Activated CD4-positive, alpha-beta T cell treated with anti-CD3 and anti-CD28 coated beads for 36 hours (primary cell): ENCODE measurements around the gene DAP. TPM values are rescaled to one million over a fixed set of nuclear protein-coding genes. Genes with fewer than 3 reads are reported as not detected.

Experiments
- ATAC-seq: fragments of 200-7000 bp; cut with Tn5 transposase; one replicate; pipeline ENCODE4 v1.10.0; 2021; ENCODE audit warnings: mild to moderate bottlenecking, moderate library complexity
- CTCF ChIA-PET: fragments of 350-600 bp; sonication (Branson Sonifier 250); formaldehyde crosslinking; loops from one replicate; lab custom pipeline; 2021; ENCODE audit warnings: antibody characterized with exemption; lab: Charles Lee
- POLR2A ChIA-PET: fragments of 350-600 bp; sonication (Branson Sonifier 250); formaldehyde crosslinking; loops from one replicate; lab custom pipeline; 2021; ENCODE audit warnings: antibody characterized with exemption, inconsistent platforms; lab: Charles Lee
- DNase-seq: peaks from one replicate; pipeline ENCODE4 v3.0.0-alpha.2; 2020
- H3K27ac Mint-ChIP-seq: one replicate; pipeline ENCODE4 v1.8.0; 2021; ENCODE audit warnings: mixed read lengths
- H3K27me3 Mint-ChIP-seq: one replicate; pipeline ENCODE4 v1.8.0; 2021; ENCODE audit warnings: mixed read lengths
- H3K36me3 Mint-ChIP-seq: one replicate; pipeline ENCODE4 v1.8.0; 2021; ENCODE audit warnings: low read depth, mixed read lengths
- H3K4me1 Mint-ChIP-seq: one replicate; pipeline ENCODE4 v1.8.0; 2021; ENCODE audit warnings: mixed read lengths
- H3K4me3 Mint-ChIP-seq: one replicate; pipeline ENCODE4 v1.8.0; 2021; ENCODE audit warnings: mild to moderate bottlenecking, moderate library complexity, mixed read lengths
- H3K9me3 Mint-ChIP-seq: one replicate; pipeline ENCODE4 v1.8.0; 2021; ENCODE audit warnings: low read depth, mixed read lengths
- intact Hi-C, 2 experiments: fragments of 100-400 bp; cut with DNase I in 1 of 2; cut with micrococcal nuclease in 1 of 2; formaldehyde crosslinking; loops; one replicate each; pipeline versions ENCODE4 v1.14.2 to v1.15.1; 2022 to 2024; cut with DNase I, micrococcal nuclease
- total RNA-seq, 2 experiments: library from RNA; stranded (reverse); gene quantifications; one replicate each; pipeline ENCODE4 v1.2.3, GENCODE V29; 2021

The DAP gene
- total RNA-seq, 2 experiments from 2014 or later, result 41.4 to 44.0 TPM

DNA sequence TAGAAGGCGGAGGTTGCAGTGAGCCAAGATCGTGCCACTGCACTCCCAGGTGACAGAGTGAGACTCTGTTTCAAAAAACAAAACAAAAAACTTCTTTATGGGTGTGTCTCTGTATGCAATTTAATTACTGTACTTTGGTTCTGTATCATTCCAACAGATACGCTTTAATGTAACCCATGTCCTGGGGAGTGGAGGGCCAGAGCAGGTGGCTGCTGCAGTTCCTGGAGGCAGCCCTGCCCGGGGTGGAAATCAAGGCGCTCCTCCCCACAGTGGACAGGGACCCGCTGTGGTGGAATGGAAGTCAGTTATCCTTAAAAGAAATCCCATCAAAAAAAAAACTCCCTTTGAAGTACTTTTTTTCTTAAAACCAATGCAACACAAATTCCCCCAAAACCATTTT lies 1.9 kb downstream of the DAP start:
- no peak for ATAC-seq
- Mint-ChIP-seq H3K27me3 (no peaks in the 10 kb centered on the region), H3K4me1 (peaks cover 52% of the 10 kb centered on the region), H3K4me3 (peak overlapping the region; percentile 83), H3K9me3 (no peaks in the 10 kb centered on the region), H3K27ac (no peak overlapping the region), H3K36me3 (peaks cover 38% of the 10 kb centered on the region)
- CTCF ChIA-PET, result interaction anchor here (0.7 kb wide), 1 partner anchor 290 kb away, joined by 3 read pairs; no protein-coding TSS in a partner anchor
- no peak for DNase-seq
- POLR2A ChIA-PET, result no interaction called here
- intact Hi-C loops, result no loop called here

DNA sequence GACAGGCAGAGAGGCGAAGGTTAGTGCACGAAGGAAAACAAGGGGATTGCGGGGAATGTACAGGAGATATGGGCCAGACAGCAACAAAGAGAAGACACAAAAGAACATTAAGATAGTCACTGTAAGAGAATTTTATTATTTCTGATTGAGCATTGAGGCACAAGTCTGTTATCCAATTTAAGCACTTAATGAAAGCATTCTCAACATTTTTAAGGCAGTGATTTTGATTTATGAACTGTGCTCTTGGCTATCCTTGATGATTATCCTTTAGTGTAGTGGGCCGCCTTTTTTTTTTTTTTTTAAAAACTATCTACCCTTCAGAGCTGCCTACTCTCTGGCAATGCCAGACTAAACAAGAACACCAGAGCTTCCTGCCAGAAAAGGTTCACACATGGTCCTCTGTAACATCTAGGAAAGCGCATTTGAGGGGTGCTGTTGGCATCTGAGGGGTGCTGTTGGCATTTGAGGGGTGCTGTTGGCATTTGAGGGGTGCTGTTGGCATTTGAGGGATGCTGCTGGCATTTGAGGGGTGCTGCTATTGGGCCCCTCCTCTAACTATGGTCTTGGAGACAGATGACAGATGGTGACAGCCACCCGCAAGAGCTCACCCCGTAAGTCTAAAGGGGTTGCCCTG lies 3.0 kb downstream of the DAP start:
- DNase-seq, result no peak
- intact Hi-C loops, result no loop called here
- no peak overlapping the region for H3K4me3 Mint-ChIP-seq
- H3K9me3 Mint-ChIP-seq, result no peaks in the 10 kb centered on the region
- CTCF ChIA-PET, result interaction anchor here (0.7 kb wide), 1 partner anchor 291 kb away, joined by 3 read pairs; no protein-coding TSS in a partner anchor
- H3K36me3 Mint-ChIP-seq, result peaks cover 38% of the 10 kb centered on the region
- peaks cover 54% of the 10 kb centered on the region for H3K4me1 Mint-ChIP-seq
- no peaks in the 10 kb centered on the region for H3K27me3 Mint-ChIP-seq
- POLR2A ChIA-PET, result no interaction called here
- no peak for ATAC-seq
- H3K27ac Mint-ChIP-seq, result no peak overlapping the region

DNA sequence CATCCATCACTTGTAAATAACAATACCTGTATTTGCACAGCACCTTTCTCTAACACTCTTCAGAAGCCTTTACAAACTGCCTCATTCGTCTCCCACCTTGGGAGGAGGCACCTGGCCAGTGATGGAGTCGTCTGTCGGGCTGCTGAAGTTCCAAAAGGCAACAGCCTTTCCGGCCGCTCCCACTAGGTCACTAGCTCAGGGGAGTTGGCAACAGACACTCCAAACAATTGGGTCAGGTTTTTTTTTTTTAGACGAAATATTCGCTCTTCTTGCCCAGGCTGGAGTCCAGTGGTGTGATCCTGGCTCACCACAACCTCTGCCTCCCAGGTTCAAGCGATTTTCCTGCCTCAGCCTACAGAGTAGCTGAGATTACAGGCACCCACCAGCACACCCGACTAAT lies 4.0 kb downstream of the DAP start:
- CTCF ChIA-PET, result no interaction called here
- POLR2A ChIA-PET, result interaction anchor here (0.6 kb wide), 1 partner anchor 398 kb away, joined by 4 read pairs; no protein-coding TSS in a partner anchor
- ATAC-seq (no peak), DNase-seq (no peak)
- no peaks in the 10 kb centered on the region for H3K27me3 Mint-ChIP-seq
- H3K9me3 Mint-ChIP-seq, result no peaks in the 10 kb centered on the region
- no peak overlapping the region for H3K4me3 Mint-ChIP-seq
- peaks cover 38% of the 10 kb centered on the region for H3K36me3 Mint-ChIP-seq
- H3K27ac Mint-ChIP-seq, result no peak overlapping the region
- intact Hi-C loops, result no loop called here
- peaks cover 52% of the 10 kb centered on the region for H3K4me1 Mint-ChIP-seq

DNA sequence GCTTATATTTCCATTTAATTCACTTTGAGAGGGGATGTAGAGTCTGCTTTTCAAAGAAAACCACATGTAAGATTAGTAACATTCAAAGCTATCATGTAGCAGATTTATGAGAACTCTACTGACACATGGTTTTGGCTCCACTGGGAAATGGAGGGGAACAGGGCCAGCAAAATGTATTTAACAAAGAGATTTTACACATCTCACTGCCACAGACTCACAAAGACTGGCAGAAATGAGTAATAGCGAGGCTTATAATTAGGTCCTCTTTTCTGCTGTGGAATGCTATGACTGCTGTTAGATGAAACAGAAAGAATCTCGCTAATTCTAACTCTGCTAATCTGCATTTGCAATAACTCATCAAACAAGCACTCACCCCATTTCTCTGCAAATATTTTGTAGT lies 4.5 kb downstream of the DAP start:
- peaks cover 38% of the 10 kb centered on the region for H3K36me3 Mint-ChIP-seq
- no peaks in the 10 kb centered on the region for H3K27me3 Mint-ChIP-seq
- no peak overlapping the region for H3K4me3 Mint-ChIP-seq
- intact Hi-C loops, result no loop called here
- ChIA-PET POLR2A (interaction anchor here (0.6 kb wide), 1 partner anchor 397 kb away, joined by 4 read pairs; no protein-coding TSS in a partner anchor), CTCF (interaction anchor here (0.5 kb wide), 1 partner anchor 79 kb away, joined by 4 read pairs; no protein-coding TSS in a partner anchor)
- H3K27ac Mint-ChIP-seq, result no peak overlapping the region
- peaks cover 47% of the 10 kb centered on the region for H3K4me1 Mint-ChIP-seq
- peak; percentile 31 for ATAC-seq
- no peaks in the 10 kb centered on the region for H3K9me3 Mint-ChIP-seq
- peak; percentile 21 for DNase-seq

DNA sequence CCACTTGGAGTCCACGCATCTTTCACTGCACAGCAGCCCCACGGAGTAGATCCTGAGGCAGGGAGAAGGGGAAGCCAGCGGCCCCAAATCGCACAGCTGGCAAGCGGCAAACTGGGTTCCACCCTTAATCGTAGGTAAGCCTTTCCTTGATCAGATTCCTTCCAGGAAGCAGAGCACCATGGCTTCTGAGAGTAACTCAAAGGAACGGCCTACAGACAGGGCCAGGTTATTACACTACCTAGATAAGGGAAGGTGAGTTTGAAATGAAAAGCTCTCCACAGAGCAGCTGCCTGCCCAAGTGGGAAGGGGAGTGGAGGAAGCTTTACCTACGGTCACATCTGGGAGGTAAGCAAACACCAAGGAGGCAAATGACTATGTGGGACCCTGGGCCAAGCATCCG lies 7.9 kb downstream of the DAP start:
- peaks cover 29% of the 10 kb centered on the region for H3K4me1 Mint-ChIP-seq
- intact Hi-C loops, result no loop called here
- no peak overlapping the region for H3K4me3 Mint-ChIP-seq
- peaks cover 31% of the 10 kb centered on the region for H3K36me3 Mint-ChIP-seq
- H3K9me3 Mint-ChIP-seq, result no peaks in the 10 kb centered on the region
- ATAC-seq (no peak), DNase-seq (no peak)
- no peak overlapping the region for H3K27ac Mint-ChIP-seq
- ChIA-PET CTCF (interaction anchor here (1.0 kb wide), 1 partner anchor 21 kb away, joined by 3 read pairs; no protein-coding TSS in a partner anchor), POLR2A (interaction anchor here (1.2 kb wide), 1 partner anchor 8 kb away, joined by 5 read pairs; the partner anchor contains the start of gene DAP)
- H3K27me3 Mint-ChIP-seq, result no peaks in the 10 kb centered on the region

DNA sequence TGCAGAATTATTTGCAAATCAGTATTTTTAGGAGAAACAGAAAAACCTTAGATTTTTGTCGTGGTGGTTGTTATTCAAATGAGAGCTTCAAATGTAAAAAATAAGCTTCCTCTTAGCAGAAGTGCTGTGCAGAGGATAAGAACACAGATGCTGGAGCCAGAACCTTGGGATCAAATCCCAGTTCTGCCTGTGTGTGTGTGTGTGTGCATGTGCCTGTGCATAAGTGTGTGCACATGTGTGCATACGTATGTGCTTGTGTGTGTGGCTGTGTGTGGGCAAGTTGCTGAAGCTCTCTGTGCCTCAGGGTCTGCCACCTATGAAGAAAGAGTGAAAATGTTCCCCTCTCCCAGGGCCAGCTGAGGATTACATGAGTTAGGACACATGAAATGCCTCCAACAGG lies 8.6 kb downstream of the DAP start:
- peaks cover 25% of the 10 kb centered on the region for H3K36me3 Mint-ChIP-seq
- H3K4me1 Mint-ChIP-seq, result peaks cover 22% of the 10 kb centered on the region
- no peaks in the 10 kb centered on the region for H3K9me3 Mint-ChIP-seq
- ChIA-PET CTCF (interaction anchor here (0.8 kb wide), 1 partner anchor 51 kb away, joined by 3 read pairs; no protein-coding TSS in a partner anchor), POLR2A (interaction anchor here (1.2 kb wide), 1 partner anchor 8 kb away, joined by 5 read pairs; the partner anchor contains the start of gene DAP)
- no peak overlapping the region for H3K4me3 Mint-ChIP-seq
- ATAC-seq, result no peak
- H3K27ac Mint-ChIP-seq, result no peak overlapping the region
- intact Hi-C loops, result no loop called here
- DNase-seq, result no peak
- H3K27me3 Mint-ChIP-seq, result no peaks in the 10 kb centered on the region

DNA sequence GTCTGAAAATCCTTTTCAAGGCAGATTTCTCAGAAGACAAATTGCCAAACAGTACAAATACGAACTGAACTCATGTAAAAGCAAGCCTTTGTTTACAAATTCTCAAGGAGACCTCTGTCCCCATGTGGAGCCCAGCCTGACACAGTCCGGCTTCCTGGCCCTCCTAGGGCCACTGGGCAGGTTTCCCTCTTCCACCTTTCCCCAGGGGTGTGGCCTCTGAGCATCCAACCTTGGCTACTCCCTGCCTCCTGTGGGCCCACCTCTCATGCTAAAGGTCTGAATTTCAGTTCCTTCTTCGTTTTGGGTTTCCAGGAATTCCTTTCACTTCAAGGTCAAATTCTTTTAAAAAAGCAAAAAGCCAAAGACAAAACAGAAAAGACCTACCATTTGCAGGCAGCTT lies 10.1 kb downstream of the DAP start:
- ATAC-seq (no peak), DNase-seq (no peak)
- Mint-ChIP-seq H3K27me3 (no peaks in the 10 kb centered on the region), H3K36me3 (peaks cover 31% of the 10 kb centered on the region), H3K4me1 (peaks cover 7% of the 10 kb centered on the region), H3K4me3 (no peak overlapping the region), H3K9me3 (no peaks in the 10 kb centered on the region), H3K27ac (no peak overlapping the region)
- ChIA-PET POLR2A (no interaction called here), CTCF (interaction anchor here (0.8 to 1.0 kb wide), 2 partner anchors 16 to 35 kb away, joined by 3 read pairs; no protein-coding TSS in a partner anchor)
- intact Hi-C loops, result no loop called here

DNA sequence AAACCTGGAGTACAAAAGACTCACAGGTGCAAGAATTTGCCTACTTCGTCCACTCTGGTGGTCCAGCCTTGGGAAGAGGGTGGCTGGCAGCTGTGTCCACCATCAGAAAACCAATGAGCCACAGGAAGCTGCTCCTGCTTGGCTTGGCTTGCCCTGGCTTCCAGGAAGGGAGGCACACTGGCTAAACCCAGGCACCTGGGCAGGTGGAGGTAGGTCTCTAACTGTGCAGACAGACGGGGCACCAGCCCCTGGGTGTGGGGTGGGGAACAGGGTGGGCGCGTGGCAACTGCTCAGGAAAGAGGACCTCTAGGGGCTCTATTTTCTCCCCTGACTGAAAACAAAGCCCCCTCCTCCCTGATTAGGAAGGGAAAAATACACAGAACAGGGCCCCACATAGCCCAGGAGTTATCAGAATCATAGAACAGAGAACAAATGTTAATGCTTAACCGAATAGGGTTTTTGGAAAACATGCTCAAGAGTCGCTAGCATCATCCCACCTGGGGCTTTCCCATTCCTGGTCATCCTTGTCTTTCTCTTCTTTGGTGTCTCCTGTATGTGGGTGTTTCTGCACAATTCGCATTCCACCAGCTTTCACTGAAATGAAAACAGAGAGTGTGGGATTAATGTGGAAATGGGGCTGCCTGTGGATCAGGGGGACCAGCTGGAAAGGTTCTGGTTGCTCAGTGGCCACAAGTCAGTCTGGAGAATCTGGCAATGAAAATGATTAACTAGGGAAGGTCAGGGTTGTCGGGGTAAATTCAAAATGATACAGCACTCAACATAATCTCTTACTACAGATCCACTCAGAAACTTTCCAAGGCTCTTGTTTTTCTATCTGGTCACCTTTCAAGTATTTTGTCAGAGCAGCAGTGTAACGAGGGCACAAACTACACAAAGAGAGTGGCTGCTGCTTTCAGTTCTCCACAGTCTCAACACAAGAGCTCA lies 13.1 kb downstream of the DAP start:
- Mint-ChIP-seq H3K4me1 (no peaks in the 10 kb centered on the region), H3K4me3 (no peak overlapping the region), H3K9me3 (peaks cover under 1% of the 10 kb centered on the region), H3K27me3 (no peaks in the 10 kb centered on the region), H3K36me3 (peaks cover 36% of the 10 kb centered on the region), H3K27ac (no peak overlapping the region)
- CTCF ChIA-PET, result interaction anchor here (0.6 to 1.4 kb wide), 2 partner anchors 13 to 425 kb away, joined by 3 read pairs; no protein-coding TSS in a partner anchor
- intact Hi-C loops, result no loop called here
- DNase-seq (no peak), ATAC-seq (no peak)
- POLR2A ChIA-PET, result no interaction called here

DNA sequence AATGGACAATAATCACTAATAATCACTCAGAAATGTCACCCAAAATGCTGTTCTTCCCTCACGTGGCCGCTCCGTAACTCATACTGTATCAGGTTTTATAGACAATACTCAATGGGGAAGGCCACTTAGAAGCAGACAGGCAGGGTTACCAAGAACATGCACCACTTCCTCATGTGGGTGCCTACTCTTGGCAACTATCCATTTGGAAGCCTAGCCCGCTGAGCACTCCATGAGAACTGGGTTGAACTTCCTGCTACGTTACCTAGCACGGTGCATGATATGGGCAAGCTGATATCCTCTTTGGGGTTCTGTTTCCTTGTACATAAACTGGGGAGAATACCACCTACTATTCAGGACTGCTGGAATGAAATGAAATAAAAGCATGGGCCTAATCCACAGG lies 14.3 kb downstream of the DAP start:
- Mint-ChIP-seq H3K27ac (no peak overlapping the region), H3K9me3 (peaks cover 4% of the 10 kb centered on the region), H3K4me1 (no peaks in the 10 kb centered on the region), H3K36me3 (peaks cover 45% of the 10 kb centered on the region), H3K27me3 (no peaks in the 10 kb centered on the region), H3K4me3 (no peak overlapping the region)
- ChIA-PET POLR2A (no interaction called here), CTCF (interaction anchor here (0.7 to 1.4 kb wide), 2 partner anchors 12 to 20 kb away, joined by 3 to 4 read pairs; no protein-coding TSS in a partner anchor)
- intact Hi-C loops, result no loop called here
- no peak for ATAC-seq
- no peak for DNase-seq

DNA sequence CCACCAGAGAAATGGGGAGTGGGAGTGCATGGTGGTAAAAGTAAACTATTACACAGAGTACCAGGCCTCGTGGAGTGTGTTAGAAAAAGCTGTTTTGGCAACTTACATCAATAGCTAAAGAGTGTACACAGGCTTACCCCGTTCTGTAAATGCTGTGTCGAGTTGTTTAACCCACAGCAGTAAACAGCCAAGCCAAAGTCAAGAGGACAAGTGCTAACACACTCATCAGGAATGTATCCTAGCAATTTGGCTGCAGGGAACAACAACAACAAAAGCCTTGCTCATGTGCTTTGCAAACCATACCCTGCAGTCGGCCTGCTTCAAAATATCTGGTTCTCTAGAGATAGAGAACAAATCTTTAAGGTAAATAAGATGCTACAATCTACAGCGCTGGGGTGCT lies 15.9 kb downstream of the DAP start:
- Mint-ChIP-seq H3K4me3 (no peak overlapping the region), H3K27ac (no peak overlapping the region), H3K9me3 (peaks cover 11% of the 10 kb centered on the region), H3K4me1 (peaks cover under 1% of the 10 kb centered on the region), H3K27me3 (no peaks in the 10 kb centered on the region), H3K36me3 (peaks cover 60% of the 10 kb centered on the region)
- ChIA-PET CTCF (no interaction called here), POLR2A (no interaction called here)
- DNase-seq (no peak), ATAC-seq (no peak)
- intact Hi-C loops, result no loop called here

DNA sequence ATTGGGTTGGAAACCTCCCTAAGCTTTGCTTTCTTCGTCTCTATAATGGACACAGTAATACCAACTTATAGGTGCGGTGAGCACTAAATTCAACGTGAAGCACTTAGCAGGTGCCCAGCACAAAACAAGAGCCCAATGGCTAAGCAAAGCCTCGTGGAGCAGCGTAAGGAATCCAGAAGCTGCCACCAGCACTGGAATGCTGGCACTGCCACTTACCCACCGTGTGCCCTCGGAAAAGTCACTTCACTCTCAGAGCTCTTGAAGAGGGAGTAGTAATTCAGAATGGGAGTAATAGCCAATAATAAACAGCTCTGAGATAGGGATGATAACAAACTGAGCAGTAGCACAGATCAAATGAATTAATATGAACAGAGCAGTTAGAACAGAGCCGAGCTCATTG lies 16.4 kb downstream of the DAP start:
- Mint-ChIP-seq H3K9me3 (peaks cover 14% of the 10 kb centered on the region), H3K36me3 (peaks cover 64% of the 10 kb centered on the region), H3K4me3 (no peak overlapping the region), H3K27ac (no peak overlapping the region), H3K4me1 (peaks cover 2% of the 10 kb centered on the region), H3K27me3 (no peaks in the 10 kb centered on the region)
- POLR2A ChIA-PET, result no interaction called here
- intact Hi-C loops, result no loop called here
- CTCF ChIA-PET, result no interaction called here
- DNase-seq (no peak), ATAC-seq (no peak)
